HepG2 (cell line): Measurements from ENCODE around the gene TRPV2. TPM values are rescaled to one million over a fixed set of nuclear protein-coding genes. Genes with fewer than 3 reads are reported as not detected.

Experiments
- FOXO1 ChIP-seq: sonication (generic); formaldehyde crosslinking; IDR thresholded peaks from 2 replicates; pipeline ENCODE4 v1.4.0; 2020; ENCODE audit warnings: missing genetic modification reagents
- NRL ChIP-seq: sonication (generic); formaldehyde crosslinking; IDR thresholded peaks from 2 replicates; pipeline ENCODE4 v1.5.0; 2020; ENCODE audit warnings: missing genetic modification reagents, mild to moderate bottlenecking, moderate library complexity, borderline replicate concordance
- POLR2A ChIP-seq, 2 experiments: IDR thresholded peaks; 2 replicates each; pipeline ENCODE4 v1.6.1; 2011; ENCODE audit warnings: low read depth in 2 of 2, low read length in 2 of 2, mild to moderate bottlenecking in 1 of 2, moderate library complexity in 1 of 2; ENCODE audit not compliant: insufficient read depth in 1 of 2
- POLR2AphosphoS2 ChIP-seq: IDR thresholded peaks from 2 replicates; pipeline ENCODE4 v1.6.1; 2011; ENCODE audit warnings: low read depth, low read length, improper control_type of control experiment
- RAD51 ChIP-seq: fragments of 450-650 bp; IDR thresholded peaks from 2 replicates; pipeline ENCODE4 v1.6.1; 2016; ENCODE audit warnings: borderline replicate concordance
- RNF2 ChIP-seq: fragments of 450-650 bp; conservative IDR thresholded peaks from 2 replicates; pipeline ENCODE4 v1.6.1; 2016; ENCODE audit warnings: low read depth
- ZFP37 ChIP-seq: sonication (generic); formaldehyde crosslinking; IDR thresholded peaks from 2 replicates; pipeline ENCODE4 v1.4.0; 2020; ENCODE audit warnings: missing genetic modification reagents, borderline replicate concordance
- ZMYM4 ChIP-seq: sonication (generic); formaldehyde crosslinking; IDR thresholded peaks from 2 replicates; pipeline ENCODE4 v1.8.1; 2023; ENCODE audit warnings: mild to moderate bottlenecking, missing genetic modification reagents
- ZNF251 ChIP-seq: sonication (generic); formaldehyde crosslinking; IDR thresholded peaks from 2 replicates; pipeline ENCODE4 v1.9.0; 2021; ENCODE audit warnings: mild to moderate bottlenecking, missing genetic modification reagents
- ZNF343 ChIP-seq: sonication (generic); formaldehyde crosslinking; IDR thresholded peaks from 2 replicates; pipeline ENCODE4 v1.4.0; 2020; ENCODE audit warnings: mild to moderate bottlenecking, missing genetic modification reagents
- ZNF451 ChIP-seq: sonication (generic); formaldehyde crosslinking; IDR thresholded peaks from 2 replicates; pipeline ENCODE4 v1.5.0; 2020; ENCODE audit warnings: mild to moderate bottlenecking, missing genetic modification reagents
- ZNF530 ChIP-seq: sonication (generic); formaldehyde crosslinking; IDR thresholded peaks from 2 replicates; pipeline ENCODE4 v1.5.0; 2020; ENCODE audit warnings: low read depth, mild to moderate bottlenecking, missing genetic modification reagents
- ZNF557 ChIP-seq: sonication (generic); formaldehyde crosslinking; IDR thresholded peaks from 2 replicates; pipeline ENCODE4 v1.4.0; 2020; ENCODE audit warnings: missing genetic modification reagents
- ZNF572 ChIP-seq: sonication (generic); formaldehyde crosslinking; IDR thresholded peaks from 2 replicates; pipeline ENCODE4 v1.5.1; 2020; ENCODE audit warnings: mild to moderate bottlenecking, missing genetic modification reagents
- ZNF615 ChIP-seq: sonication (generic); formaldehyde crosslinking; IDR thresholded peaks from 2 replicates; pipeline ENCODE4 v1.5.0; 2020; ENCODE audit warnings: mild to moderate bottlenecking, missing genetic modification reagents, borderline replicate concordance
- ZNF644 ChIP-seq: IDR thresholded peaks from 2 replicates; pipeline ENCODE4 v1.6.1; 2016; ENCODE audit warnings: low read depth
- ZNF670 ChIP-seq: sonication (generic); formaldehyde crosslinking; IDR thresholded peaks from 2 replicates; pipeline ENCODE4 v1.8.0; 2022; ENCODE audit warnings: mild to moderate bottlenecking, missing genetic modification reagents, borderline replicate concordance
- ZNF878 ChIP-seq: sonication (generic); formaldehyde crosslinking; IDR thresholded peaks from 2 replicates; pipeline ENCODE4 v1.8.1; 2023; ENCODE audit warnings: mild to moderate bottlenecking, missing genetic modification reagents, moderate library complexity
- ZNF879 ChIP-seq: sonication (generic); formaldehyde crosslinking; IDR thresholded peaks from 2 replicates; pipeline ENCODE4 v1.8.1; 2023; ENCODE audit warnings: missing genetic modification reagents
- polyA plus RNA-seq, 8 experiments: library from polyadenylated mRNA; depleted of rRNA in 3 of 8; stranded (reverse) in 7 of 8; unstranded in 1 of 8; fragments of >200 nt; fragmentation: Illumina TruSeq in 4 of 8; extraction: Trizol in 4 of 8; gene quantifications; 2 replicates each; pipeline versions ENCODE4 v1.2.1 to v1.2.3, GENCODE V29; 2011 to 2016; ENCODE audit warnings: low read depth in 4 of 8, missing spikeins in 1 of 8, mixed read lengths in 1 of 8; ENCODE audit not compliant: insufficient read depth in 1 of 8
- total RNA-seq, 5 experiments: library from RNA; depleted of rRNA; stranded (reverse); fragments of >200 nt; fragmentation: Illumina TruSeq; extraction: Trizol; gene quantifications; 2 replicates each; pipeline ENCODE4 v1.2.3, GENCODE V29; 2016; ENCODE audit warnings: low read depth in 1 of 5
- TF ChIP-seq, protein P1 (sequence below): sonication (generic); formaldehyde crosslinking; IDR thresholded peaks from 2 replicates; pipeline ENCODE4 v1.5.0; 2020; ENCODE audit warnings: missing genetic modification reagents, mild to moderate bottlenecking, borderline replicate concordance
- TF ChIP-seq, protein P2 (sequence below): sonication (generic); formaldehyde crosslinking; IDR thresholded peaks from 2 replicates; pipeline ENCODE4 v1.5.0; 2020; ENCODE audit warnings: mild to moderate bottlenecking, missing genetic modification reagents, borderline replicate concordance
- TF ChIP-seq, protein P3 (sequence below): sonication (generic); formaldehyde crosslinking; IDR thresholded peaks from 2 replicates; pipeline ENCODE4 v1.4.0; 2020; ENCODE audit warnings: missing genetic modification reagents
- TF ChIP-seq, protein P4 (sequence below), 2 experiments: fragments of 450-650 bp in 1 of 2; sonication (generic) in 1 of 2; formaldehyde crosslinking; IDR thresholded peaks; 2 replicates each; pipeline versions ENCODE4 v1.5.0 to v1.8.0; 2020 to 2022; ENCODE audit warnings: mild to moderate bottlenecking in 1 of 2, missing genetic modification reagents in 1 of 2
- TF ChIP-seq, protein P5 (sequence below): IDR thresholded peaks from 2 replicates; pipeline ENCODE4 v1.6.1; 2016; ENCODE audit warnings: low read depth, control low read depth

TRPV2 gene
- total and polyA plus RNA-seq, 2 of the 13 experiments (the other 11 are each of a cell fraction or from before 2014, with no cell fraction given), result 13.6 to 21.3 TPM

DNA sequence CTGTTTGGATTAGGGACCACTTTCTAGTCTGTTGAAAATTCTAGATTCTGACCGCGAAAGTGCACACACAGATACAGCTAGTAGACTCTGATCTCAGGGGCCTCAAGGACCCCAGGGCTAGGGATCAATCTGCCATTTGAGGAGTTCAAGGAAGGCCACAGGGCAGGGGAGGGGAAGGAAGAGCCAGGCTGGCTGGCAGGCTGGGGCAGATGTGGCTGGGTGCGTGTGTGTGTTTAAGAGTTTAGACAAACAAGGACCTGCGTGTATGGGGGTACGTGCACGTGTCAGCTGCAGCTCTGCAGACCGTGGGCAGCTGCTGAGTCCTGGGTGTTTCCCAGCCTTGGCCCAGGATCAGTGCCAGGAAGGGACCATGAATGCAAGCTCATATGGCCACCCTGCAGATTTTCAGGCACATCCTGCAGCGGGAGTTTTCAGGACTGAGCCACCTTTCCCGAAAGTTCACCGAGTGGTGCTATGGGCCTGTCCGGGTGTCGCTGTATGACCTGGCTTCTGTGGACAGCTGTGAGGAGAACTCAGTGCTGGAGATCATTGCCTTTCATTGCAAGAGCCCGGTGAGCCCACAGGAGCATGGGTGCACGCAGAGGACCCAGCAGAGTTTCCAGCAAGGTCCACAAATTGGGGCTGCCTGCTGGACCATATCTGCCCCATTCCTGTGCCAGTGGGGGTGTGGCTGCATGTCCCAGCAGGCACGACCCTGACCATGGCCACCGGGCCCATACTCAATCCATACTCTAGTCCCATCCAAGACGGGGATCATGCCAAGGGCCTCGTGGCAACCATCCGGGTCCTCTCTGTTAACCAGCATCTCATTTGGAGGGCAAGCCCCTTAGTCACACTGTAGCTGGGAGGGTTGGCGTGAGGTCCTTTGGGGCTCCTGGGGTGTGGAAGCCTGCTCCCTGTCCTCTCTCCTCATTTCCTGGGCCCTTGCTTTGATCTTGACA lies 10.6 kb downstream of the TRPV2 start (continued):
- TF ChIP-seq ZFP37 (CRISPR knock-in tag), result no peak; the same call in 1 of the 2 replicates
- no peak for TF ChIP-seq ZNF451 (CRISPR knock-in tag)
- no peak for TF ChIP-seq POLR2A (IDR thresholded peaks at IDR 0.05; ENCODE audit: insufficient read depth in 1 of 2, low read depth in 2 of 2, low read length in 2 of 2)
- no peak for TF ChIP-seq ZNF878 (CRISPR knock-in tag)
- no peak for TF ChIP-seq ZNF572 (CRISPR knock-in tag)
- TF ChIP-seq FOXO1 (CRISPR knock-in tag), result no peak; the same call in 1 of the 2 replicates
- TF ChIP-seq RNF2, result no peak
- no peak for TF ChIP-seq ZNF879 (CRISPR knock-in tag)
- TF ChIP-seq, protein P1, sequence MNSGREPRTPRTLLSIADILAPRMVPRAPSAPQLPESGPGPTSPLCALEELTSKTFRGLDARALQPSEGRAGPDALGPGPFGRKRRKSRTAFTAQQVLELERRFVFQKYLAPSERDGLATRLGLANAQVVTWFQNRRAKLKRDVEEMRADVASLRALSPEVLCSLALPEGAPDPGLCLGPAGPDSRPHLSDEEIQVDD, result no peak; the same call in 1 of the 2 replicates
- TF ChIP-seq, protein P2, sequence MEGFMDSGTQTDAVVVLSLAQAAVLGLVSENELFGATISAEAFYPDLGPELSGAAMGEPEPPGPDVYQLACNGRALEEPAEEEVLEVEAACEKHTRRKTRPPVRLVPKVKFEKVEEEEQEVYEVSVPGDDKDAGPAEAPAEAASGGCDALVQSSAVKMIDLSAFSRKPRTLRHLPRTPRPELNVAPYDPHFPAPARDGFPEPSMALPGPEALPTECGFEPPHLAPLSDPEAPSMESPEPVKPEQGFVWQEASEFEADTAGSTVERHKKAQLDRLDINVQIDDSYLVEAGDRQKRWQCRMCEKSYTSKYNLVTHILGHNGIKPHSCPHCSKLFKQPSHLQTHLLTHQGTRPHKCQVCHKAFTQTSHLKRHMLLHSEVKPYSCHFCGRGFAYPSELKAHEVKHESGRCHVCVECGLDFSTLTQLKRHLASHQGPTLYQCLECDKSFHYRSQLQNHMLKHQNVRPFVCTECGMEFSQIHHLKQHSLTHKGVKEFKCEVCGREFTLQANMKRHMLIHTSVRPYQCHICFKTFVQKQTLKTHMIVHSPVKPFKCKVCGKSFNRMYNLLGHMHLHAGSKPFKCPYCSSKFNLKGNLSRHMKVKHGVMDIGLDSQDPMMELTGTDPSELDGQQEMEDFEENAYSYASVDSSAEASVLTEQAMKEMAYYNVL (CRISPR knock-in tag), result no peak
- TF ChIP-seq, protein P3, sequence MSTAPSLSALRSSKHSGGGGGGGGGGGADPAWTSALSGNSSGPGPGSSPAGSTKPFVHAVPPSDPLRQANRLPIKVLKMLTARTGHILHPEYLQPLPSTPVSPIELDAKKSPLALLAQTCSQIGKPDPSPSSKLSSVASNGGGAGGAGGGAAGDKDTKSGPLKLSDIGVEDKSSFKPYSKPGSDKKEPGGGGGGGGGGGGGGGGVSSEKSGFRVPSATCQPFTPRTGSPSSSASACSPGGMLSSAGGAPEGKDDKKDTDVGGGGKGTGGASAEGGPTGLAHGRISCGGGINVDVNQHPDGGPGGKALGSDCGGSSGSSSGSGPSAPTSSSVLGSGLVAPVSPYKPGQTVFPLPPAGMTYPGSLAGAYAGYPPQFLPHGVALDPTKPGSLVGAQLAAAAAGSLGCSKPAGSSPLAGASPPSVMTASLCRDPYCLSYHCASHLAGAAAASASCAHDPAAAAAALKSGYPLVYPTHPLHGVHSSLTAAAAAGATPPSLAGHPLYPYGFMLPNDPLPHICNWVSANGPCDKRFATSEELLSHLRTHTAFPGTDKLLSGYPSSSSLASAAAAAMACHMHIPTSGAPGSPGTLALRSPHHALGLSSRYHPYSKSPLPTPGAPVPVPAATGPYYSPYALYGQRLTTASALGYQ (CRISPR knock-in tag), result 0 out of 2 replicates have a peak, but pooled peaks have one; percentile 39
- TF ChIP-seq ZNF557, result no peak
- TF ChIP-seq POLR2AphosphoS2, result no peak
- TF ChIP-seq, protein P4, sequence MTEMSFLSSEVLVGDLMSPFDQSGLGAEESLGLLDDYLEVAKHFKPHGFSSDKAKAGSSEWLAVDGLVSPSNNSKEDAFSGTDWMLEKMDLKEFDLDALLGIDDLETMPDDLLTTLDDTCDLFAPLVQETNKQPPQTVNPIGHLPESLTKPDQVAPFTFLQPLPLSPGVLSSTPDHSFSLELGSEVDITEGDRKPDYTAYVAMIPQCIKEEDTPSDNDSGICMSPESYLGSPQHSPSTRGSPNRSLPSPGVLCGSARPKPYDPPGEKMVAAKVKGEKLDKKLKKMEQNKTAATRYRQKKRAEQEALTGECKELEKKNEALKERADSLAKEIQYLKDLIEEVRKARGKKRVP (CRISPR knock-in tag; IDR thresholded peaks at IDR 0.05), result no peak
- TF ChIP-seq NRL, result peak; percentile 55; the same call in 1 of the 2 replicates
- TF ChIP-seq ZNF251 (CRISPR knock-in tag), result no peak
- TF ChIP-seq, protein P5, sequence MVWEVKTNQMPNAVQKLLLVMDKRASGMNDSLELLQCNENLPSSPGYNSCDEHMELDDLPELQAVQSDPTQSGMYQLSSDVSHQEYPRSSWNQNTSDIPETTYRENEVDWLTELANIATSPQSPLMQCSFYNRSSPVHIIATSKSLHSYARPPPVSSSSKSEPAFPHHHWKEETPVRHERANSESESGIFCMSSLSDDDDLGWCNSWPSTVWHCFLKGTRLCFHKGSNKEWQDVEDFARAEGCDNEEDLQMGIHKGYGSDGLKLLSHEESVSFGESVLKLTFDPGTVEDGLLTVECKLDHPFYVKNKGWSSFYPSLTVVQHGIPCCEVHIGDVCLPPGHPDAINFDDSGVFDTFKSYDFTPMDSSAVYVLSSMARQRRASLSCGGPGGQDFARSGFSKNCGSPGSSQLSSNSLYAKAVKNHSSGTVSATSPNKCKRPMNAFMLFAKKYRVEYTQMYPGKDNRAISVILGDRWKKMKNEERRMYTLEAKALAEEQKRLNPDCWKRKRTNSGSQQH (CRISPR knock-in tag), result 0 out of 2 replicates have a peak, but pooled peaks have one; percentile 26
- TF ChIP-seq ZNF644, result 0 out of 2 replicates have a peak, but pooled peaks have one; percentile 15
- TF ChIP-seq ZNF530 (CRISPR knock-in tag), result no peak
- no peak for TF ChIP-seq ZNF615 (CRISPR knock-in tag)
- peak; percentile 52 for TF ChIP-seq ZMYM4 (CRISPR knock-in tag)
- TF ChIP-seq ZNF343, result no peak
- TF ChIP-seq RAD51, result no peak
- no peak for TF ChIP-seq ZNF670 (CRISPR knock-in tag)
